Ishikawa (cell line): ENCODE data around the gene RHOV.

ENCODE experiments used
- CEBPB ChIP-seq: IDR thresholded peaks from 2 replicates; pipeline ENCODE4 v1.6.1; 2012
- CREB1 ChIP-seq: IDR thresholded peaks from 2 replicates; pipeline ENCODE4 v1.6.1; 2012; ENCODE audit warnings: low read depth
- EGR1 ChIP-seq: IDR thresholded peaks from 2 replicates; pipeline ENCODE4 v1.6.1; 2012
- EP300 ChIP-seq: IDR thresholded peaks from 2 replicates; pipeline ENCODE4 v1.6.1; 2012; ENCODE audit warnings: borderline replicate concordance
- FOXM1 ChIP-seq: IDR thresholded peaks from 2 replicates; pipeline ENCODE4 v1.6.1; 2012; ENCODE audit warnings: low read depth, borderline replicate concordance
- NFIC ChIP-seq: IDR thresholded peaks from 2 replicates; pipeline ENCODE4 v1.6.1; 2012
- RAD21 ChIP-seq: IDR thresholded peaks from 2 replicates; pipeline ENCODE4 v1.6.1; 2012; ENCODE audit warnings: low read depth
- TAF1 ChIP-seq: IDR thresholded peaks from 2 replicates; pipeline ENCODE4 v1.6.1; 2012; ENCODE audit warnings: low read depth, mild to moderate bottlenecking
- TCF12 ChIP-seq: IDR thresholded peaks from 2 replicates; pipeline ENCODE4 v1.6.1; 2012; ENCODE audit warnings: low read depth
- TEAD4 ChIP-seq: IDR thresholded peaks from 2 replicates; pipeline ENCODE4 v1.6.1; 2012
- YY1 ChIP-seq: IDR thresholded peaks from 2 replicates; pipeline ENCODE4 v1.6.1; 2012; ENCODE audit warnings: low read depth
- ZBTB7A ChIP-seq: IDR thresholded peaks from 2 replicates; pipeline ENCODE4 v1.6.1; 2012; ENCODE audit warnings: low read depth
- TF ChIP-seq, protein P1 (sequence below): IDR thresholded peaks from 2 replicates; pipeline ENCODE4 v1.6.1; 2012
- TF ChIP-seq, protein P2 (sequence below): IDR thresholded peaks from 2 replicates; pipeline ENCODE4 v1.6.1; 2012
- TF ChIP-seq, protein P3 (sequence below): IDR thresholded peaks from 2 replicates; pipeline ENCODE4 v1.6.1; 2012; ENCODE audit warnings: low read depth, mild to moderate bottlenecking

RHOV gene

DNA sequence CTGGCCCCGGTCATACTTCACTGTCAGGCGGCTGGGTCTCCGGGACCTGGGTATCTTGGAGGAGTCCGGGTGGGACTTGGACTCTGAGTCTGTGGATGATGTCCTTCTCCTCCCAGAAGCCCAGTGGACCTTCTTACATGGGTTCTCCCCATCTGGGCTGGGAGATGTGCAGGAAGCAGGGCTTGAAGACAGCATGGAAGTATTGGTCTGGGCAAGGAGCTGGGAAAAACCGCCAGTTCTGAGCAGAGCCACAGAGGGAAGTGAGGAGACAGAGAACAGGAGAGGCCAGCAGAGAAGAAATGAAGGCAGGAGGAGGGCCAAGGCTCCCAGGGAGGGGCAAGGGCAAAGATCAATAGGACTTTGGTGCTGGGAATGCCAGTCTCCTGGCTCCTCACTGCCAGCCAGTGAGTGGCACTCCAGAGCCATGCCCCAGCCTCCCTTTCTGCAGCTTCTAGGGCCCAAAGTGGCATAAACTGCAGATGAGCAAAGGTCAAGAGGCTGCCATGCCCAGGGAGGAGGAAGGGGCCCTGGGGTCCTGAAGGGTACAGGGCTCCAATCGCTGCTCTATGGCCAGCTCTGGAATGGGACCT lies 45.5 kb downstream of the RHOV start, which contains the start of gene PPP1R14D:
Gene PPP1R14D, minus strand, starts transcription at position 262 of the 590 bp plus-strand sequence. Its CDS starts 67 bp downstream, at position 195.
- TF ChIP-seq NFIC (no peak), TEAD4 (no peak), CEBPB (no peak), EP300 (no peak), YY1 (no peak), RAD21 (no peak), EGR1 (no peak), TCF12 (no peak), TAF1 (no peak), CREB1 (no peak), ZBTB7A (no peak), FOXM1 (no peak)
- TF ChIP-seq, protein P1, sequence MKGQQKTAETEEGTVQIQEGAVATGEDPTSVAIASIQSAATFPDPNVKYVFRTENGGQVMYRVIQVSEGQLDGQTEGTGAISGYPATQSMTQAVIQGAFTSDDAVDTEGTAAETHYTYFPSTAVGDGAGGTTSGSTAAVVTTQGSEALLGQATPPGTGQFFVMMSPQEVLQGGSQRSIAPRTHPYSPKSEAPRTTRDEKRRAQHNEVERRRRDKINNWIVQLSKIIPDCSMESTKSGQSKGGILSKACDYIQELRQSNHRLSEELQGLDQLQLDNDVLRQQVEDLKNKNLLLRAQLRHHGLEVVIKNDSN = no peak
- TF ChIP-seq, protein P2, sequence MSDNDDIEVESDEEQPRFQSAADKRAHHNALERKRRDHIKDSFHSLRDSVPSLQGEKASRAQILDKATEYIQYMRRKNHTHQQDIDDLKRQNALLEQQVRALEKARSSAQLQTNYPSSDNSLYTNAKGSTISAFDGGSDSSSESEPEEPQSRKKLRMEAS = no peak
- TF ChIP-seq, protein P3, sequence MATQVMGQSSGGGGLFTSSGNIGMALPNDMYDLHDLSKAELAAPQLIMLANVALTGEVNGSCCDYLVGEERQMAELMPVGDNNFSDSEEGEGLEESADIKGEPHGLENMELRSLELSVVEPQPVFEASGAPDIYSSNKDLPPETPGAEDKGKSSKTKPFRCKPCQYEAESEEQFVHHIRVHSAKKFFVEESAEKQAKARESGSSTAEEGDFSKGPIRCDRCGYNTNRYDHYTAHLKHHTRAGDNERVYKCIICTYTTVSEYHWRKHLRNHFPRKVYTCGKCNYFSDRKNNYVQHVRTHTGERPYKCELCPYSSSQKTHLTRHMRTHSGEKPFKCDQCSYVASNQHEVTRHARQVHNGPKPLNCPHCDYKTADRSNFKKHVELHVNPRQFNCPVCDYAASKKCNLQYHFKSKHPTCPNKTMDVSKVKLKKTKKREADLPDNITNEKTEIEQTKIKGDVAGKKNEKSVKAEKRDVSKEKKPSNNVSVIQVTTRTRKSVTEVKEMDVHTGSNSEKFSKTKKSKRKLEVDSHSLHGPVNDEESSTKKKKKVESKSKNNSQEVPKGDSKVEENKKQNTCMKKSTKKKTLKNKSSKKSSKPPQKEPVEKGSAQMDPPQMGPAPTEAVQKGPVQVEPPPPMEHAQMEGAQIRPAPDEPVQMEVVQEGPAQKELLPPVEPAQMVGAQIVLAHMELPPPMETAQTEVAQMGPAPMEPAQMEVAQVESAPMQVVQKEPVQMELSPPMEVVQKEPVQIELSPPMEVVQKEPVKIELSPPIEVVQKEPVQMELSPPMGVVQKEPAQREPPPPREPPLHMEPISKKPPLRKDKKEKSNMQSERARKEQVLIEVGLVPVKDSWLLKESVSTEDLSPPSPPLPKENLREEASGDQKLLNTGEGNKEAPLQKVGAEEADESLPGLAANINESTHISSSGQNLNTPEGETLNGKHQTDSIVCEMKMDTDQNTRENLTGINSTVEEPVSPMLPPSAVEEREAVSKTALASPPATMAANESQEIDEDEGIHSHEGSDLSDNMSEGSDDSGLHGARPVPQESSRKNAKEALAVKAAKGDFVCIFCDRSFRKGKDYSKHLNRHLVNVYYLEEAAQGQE = no peak

DNA sequence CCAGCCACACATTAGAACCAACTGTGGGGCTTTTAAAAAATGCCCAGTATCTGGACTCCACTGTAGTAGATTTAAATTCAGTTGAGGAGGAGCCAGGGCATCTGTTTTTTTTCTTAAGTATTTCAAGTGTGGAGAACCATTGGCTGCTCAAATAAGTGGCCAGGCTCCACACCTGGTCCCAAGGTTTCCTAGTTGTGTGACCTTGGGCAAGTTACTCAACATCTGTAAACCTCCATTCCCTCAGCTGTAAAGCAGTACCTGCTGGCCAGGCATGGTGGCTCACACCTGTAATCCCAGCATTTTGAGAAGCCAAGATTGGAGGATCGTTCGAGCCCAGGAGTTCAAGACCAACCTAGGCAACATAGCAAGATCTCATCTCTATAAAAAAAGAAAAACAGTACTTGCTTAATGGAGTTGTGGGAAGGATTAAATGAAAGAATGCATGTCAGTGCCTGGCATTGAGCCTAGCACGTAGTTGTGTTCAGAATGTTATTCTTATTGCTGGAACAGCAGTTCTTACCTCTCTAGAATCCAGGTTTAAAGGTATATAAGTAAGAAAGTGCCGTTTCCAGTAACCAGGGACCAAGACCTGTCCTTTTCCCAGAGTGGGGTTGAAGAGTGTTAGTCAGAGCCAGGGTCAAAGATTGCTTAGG lies 47.5 kb downstream of the RHOV start:
- TF ChIP-seq NFIC = no peak
- TF ChIP-seq TEAD4 = no peak
- no peak for TF ChIP-seq ZBTB7A
- no peak for TF ChIP-seq YY1
- TF ChIP-seq TCF12 = no peak
- TF ChIP-seq, protein P3 = no peak
- no peak for TF ChIP-seq EGR1
- no peak for TF ChIP-seq FOXM1
- TF ChIP-seq, protein P1 = no peak
- no peak for TF ChIP-seq TAF1
- TF ChIP-seq EP300 = no peak

DNA sequence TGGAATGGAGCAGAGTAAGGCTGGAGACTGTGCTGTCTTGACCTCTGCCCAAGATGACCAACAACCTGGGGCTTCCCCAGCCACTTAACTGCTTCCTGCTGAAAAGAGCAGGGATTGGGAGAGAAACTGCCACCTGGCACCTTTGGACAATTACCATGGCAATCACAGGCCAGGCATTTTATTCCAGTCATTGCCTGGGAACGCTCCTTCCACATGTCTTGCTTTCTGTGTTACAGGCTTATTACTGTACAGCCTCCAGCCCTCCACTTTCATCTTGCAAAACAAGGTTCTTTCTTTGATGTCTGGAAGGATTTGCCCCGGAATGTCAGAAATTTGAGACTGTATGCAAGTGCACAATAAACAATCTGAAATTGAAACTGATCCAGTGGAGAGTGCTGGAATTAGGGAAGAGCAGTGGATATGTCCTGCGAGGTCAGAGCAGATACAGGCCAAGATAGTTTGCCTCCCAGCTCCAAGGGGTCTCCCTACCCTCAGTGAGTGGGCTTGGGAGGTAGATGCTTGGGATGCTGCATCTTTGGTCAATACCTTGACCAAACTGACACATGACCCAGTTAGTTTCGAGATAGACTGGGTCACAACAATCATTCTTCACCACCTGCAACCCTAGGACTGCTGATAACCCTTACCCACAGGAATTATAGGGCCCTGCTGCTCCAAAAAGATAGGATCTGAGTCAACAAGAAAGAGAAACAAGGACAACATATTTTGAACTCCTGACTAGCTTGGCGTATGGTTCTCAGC lies 48.2 kb downstream of the RHOV start:
- TF ChIP-seq CEBPB (no peak), ZBTB7A (no peak), TEAD4 (peak; percentile 61)

DNA sequence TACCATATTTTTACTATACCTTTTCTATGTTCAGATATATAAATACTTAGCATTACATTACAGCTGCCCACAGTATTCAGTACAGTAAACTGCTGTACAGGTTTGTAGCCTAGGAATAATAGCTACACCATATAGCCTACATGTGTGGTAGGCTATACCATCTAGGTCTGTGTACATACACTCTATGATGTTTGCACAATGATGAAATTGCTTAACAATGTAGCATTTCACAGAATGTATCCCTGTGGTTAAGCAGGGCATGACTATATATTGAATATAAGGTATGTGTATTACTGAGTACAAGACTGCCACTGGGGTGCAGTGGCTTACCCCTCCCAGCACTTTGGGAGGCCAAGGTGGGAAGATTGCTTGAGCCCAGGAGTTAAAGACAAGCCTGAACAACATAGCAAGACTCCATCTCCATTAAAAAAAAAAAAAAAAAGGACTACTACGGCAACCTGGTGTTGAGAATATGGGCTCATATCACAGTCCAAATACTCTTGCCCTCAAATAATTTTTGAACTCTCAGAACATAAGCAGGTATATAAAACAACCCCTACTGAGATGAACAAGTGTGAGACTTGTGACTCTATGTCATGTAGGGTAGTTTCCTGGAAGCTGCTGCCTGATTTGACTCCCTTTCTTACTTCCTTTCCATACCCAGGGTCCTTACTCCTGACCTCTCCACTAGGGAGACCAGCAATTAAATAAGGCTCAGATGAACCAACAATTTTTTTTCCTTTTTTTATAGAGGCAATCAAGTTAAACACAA lies 50.3 kb downstream of the RHOV start:
- TF ChIP-seq, protein P3 = no peak
- no peak for TF ChIP-seq TAF1
- TF ChIP-seq ZBTB7A = no peak
- no peak for TF ChIP-seq YY1
- TF ChIP-seq, protein P1 = no peak
- no peak for TF ChIP-seq TCF12
- no peak for TF ChIP-seq CEBPB
- TF ChIP-seq, protein P2 = no peak
- no peak for TF ChIP-seq EP300
- TF ChIP-seq CREB1 = no peak
- TF ChIP-seq EGR1 = no peak
- no peak for TF ChIP-seq NFIC
- TF ChIP-seq TEAD4 = no peak
- no peak for TF ChIP-seq RAD21
- TF ChIP-seq FOXM1 = no peak
